Colonic mucosa (tissue), 4 donors: ENCODE data around the gene CAPN10. TPM values are rescaled to one million over a fixed set of nuclear protein-coding genes. Genes with fewer than 3 reads are reported as not detected.

ENCODE experiments used
- DNase-seq: peaks from one replicate; pipeline ENCODE4 v3.0.0-alpha.2; 2020
- H3K27ac ChIP-seq: fragments of 200-600 bp; one replicate; pipeline ENCODE4 v1.8.0; 2021
- H3K27me3 ChIP-seq: fragments of 200-600 bp; one replicate; pipeline ENCODE4 v1.8.0; 2021
- H3K36me3 ChIP-seq: fragments of 200-600 bp; one replicate; pipeline ENCODE4 v1.8.0; 2021
- H3K4me1 ChIP-seq: fragments of 200-600 bp; one replicate; pipeline ENCODE4 v1.8.0; 2021; ENCODE audit warnings: mild to moderate bottlenecking
- H3K4me3 ChIP-seq: fragments of 200-600 bp; one replicate; pipeline ENCODE4 v1.8.0; 2021
- H3K9ac ChIP-seq, 2 donors: one replicate each; pipeline ENCODE4 v1.7.0; 2013; ENCODE audit warnings: control low read depth in 2 of 2, low read depth in 2 of 2, low read length in 2 of 2
- H3K9me3 ChIP-seq: fragments of 200-600 bp; one replicate; pipeline ENCODE4 v1.8.0; 2021
- intact Hi-C: fragments of 100-400 bp; cut with DNase I; formaldehyde crosslinking; loops from one replicate; pipeline ENCODE4 v1.14.1; 2022
- total RNA-seq, 2 donors: library from RNA; stranded (reverse); fragmentation: NEBNext Ultra II Directional in 1 of 2; extraction: Animal tissue kit (Norgen Biotek cat#: 25700) in 1 of 2; gene quantifications; one replicate each; pipeline ENCODE4 v1.2.1, GENCODE V29; 2021
- TF ChIP-seq, protein P1 (sequence below): fragments of 200-600 bp; IDR thresholded peaks from one replicate; pipeline ENCODE4 v1.8.0; 2022; ENCODE audit warnings: antibody characterized with exemption, mild to moderate bottlenecking
- donor health status: healthy.
- donor health status: DM: no; HTN: no; CAD: no.
- donor health status: DM: no; HTN: no; CAD: no.

CAPN10 gene
- total RNA-seq, 2 donors from 2014 or later, result 29.1 to 47.8 TPM

DNA sequence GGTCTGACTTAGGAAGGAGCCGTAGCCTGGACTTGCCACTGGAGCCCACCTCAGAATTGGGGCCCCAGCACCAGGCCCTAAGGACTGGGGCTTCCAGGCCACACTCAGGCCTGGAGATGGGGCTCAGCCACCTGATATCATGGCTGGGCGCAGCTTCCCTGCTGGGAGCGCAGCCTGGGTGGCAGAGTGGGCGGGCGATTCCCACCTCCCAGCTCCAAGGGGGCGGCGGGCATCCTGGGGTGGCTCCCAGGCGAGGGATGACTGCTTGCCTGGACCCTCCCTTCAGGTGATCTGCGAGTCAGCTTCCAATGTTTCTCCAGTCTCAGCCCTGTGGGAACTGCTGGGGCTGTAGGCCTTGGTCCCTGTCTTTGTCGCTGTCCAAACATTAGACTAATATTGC, 58.8 kb downstream of the CAPN10 start:
- Histone ChIP-seq H3K36me3 (no peaks in the 10 kb centered on the region), H3K9me3 (no peaks in the 10 kb centered on the region), H3K4me3 (no peak overlapping the region), H3K4me1 (no peaks in the 10 kb centered on the region), H3K27ac (no peak overlapping the region), H3K9ac (no peak overlapping the region), H3K27me3 (no peaks in the 10 kb centered on the region)
- intact Hi-C loops, result no loop called here
- DNase-seq, result no peak
- TF ChIP-seq, protein P1, sequence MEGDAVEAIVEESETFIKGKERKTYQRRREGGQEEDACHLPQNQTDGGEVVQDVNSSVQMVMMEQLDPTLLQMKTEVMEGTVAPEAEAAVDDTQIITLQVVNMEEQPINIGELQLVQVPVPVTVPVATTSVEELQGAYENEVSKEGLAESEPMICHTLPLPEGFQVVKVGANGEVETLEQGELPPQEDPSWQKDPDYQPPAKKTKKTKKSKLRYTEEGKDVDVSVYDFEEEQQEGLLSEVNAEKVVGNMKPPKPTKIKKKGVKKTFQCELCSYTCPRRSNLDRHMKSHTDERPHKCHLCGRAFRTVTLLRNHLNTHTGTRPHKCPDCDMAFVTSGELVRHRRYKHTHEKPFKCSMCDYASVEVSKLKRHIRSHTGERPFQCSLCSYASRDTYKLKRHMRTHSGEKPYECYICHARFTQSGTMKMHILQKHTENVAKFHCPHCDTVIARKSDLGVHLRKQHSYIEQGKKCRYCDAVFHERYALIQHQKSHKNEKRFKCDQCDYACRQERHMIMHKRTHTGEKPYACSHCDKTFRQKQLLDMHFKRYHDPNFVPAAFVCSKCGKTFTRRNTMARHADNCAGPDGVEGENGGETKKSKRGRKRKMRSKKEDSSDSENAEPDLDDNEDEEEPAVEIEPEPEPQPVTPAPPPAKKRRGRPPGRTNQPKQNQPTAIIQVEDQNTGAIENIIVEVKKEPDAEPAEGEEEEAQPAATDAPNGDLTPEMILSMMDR, result no peak

DNA sequence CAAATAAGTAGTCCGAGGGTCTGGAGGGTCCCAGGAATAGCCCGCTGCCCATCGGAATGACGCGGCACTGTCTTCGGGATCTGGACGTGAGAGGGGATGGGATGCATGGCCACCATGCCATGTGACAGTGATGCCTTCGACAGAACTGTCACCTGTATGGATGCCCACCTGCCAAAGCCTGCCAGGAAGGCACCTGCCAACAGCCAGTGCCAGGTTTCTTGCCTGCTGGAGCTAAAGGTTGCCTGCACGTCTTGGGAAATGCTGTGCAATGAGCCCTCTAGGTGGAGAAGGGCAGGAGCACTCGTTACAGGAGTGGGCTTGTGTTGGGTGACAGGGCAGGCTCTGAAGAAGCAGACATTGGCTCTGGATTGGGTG, 59.3 kb downstream of the CAPN10 start:
- TF ChIP-seq, protein P1, result no peak
- H3K4me1 ChIP-seq, result no peaks in the 10 kb centered on the region
- H3K36me3 ChIP-seq, result no peaks in the 10 kb centered on the region
- no peak overlapping the region for H3K27ac ChIP-seq
- intact Hi-C loops, result no loop called here
- H3K27me3 ChIP-seq, result no peaks in the 10 kb centered on the region
- no peak for DNase-seq
- H3K9me3 ChIP-seq, result no peaks in the 10 kb centered on the region
- H3K9ac ChIP-seq, result no peak overlapping the region
- no peak overlapping the region for H3K4me3 ChIP-seq

GRCh38 chr2:240646176-240646899, 59.8 kb downstream of the CAPN10 start:
- no peak overlapping the region for H3K4me3 ChIP-seq
- no peaks in the 10 kb centered on the region for H3K36me3 ChIP-seq
- no peaks in the 10 kb centered on the region for H3K27me3 ChIP-seq
- H3K4me1 ChIP-seq, result no peaks in the 10 kb centered on the region
- H3K9me3 ChIP-seq, result no peaks in the 10 kb centered on the region
- TF ChIP-seq, protein P1, result no peak
- intact Hi-C loops, result no loop called here
- no peak for DNase-seq
- H3K27ac ChIP-seq, result no peak overlapping the region
- H3K9ac ChIP-seq, result no peak overlapping the region

GRCh38 chr2:240646900-240647502, 60.5 kb downstream of the CAPN10 start:
- H3K27me3 ChIP-seq, result no peaks in the 10 kb centered on the region
- H3K9me3 ChIP-seq, result no peaks in the 10 kb centered on the region
- intact Hi-C loops, result no loop called here
- H3K36me3 ChIP-seq, result no peaks in the 10 kb centered on the region
- H3K4me3 ChIP-seq, result no peak overlapping the region
- TF ChIP-seq, protein P1, result no peak
- no peaks in the 10 kb centered on the region for H3K4me1 ChIP-seq
- H3K9ac ChIP-seq, result no peak overlapping the region
- no peak overlapping the region for H3K27ac ChIP-seq
- DNase-seq, result no peak

- TF ChIP-seq, protein P1, result no peak
- no peak for DNase-seq
- H3K36me3 ChIP-seq, result no peaks in the 10 kb centered on the region
- intact Hi-C loops, result no loop called here
- H3K9me3 ChIP-seq, result no peaks in the 10 kb centered on the region
- H3K27me3 ChIP-seq, result no peaks in the 10 kb centered on the region
- no peak overlapping the region for H3K9ac ChIP-seq
- H3K4me3 ChIP-seq, result no peak overlapping the region
- H3K27ac ChIP-seq, result no peak overlapping the region
- H3K4me1 ChIP-seq, result no peaks in the 10 kb centered on the region
Measured at GRCh38 chr2:240647503-240648154, 61.1 kb downstream of the CAPN10 start.
